Naive thymus-derived CD4-positive, alpha-beta T cell (primary cell): ENCODE measurements around the gene TMEM209. TPM values are rescaled to one million over a fixed set of nuclear protein-coding genes. Genes with fewer than 3 reads are reported as not detected.

Source experiments
- ATAC-seq: fragments of 150-1000 bp; cut with Tn5 transposase; 2 replicates; pipeline ENCODE4 v1.10.0; 2021; ENCODE audit warnings: mild to moderate bottlenecking, moderate library complexity
- CTCF ChIA-PET: fragments of 350-600 bp; sonication (Branson Sonifier 250); formaldehyde crosslinking; loops from one replicate; lab custom pipeline; 2021; ENCODE audit warnings: antibody characterized with exemption; lab: Charles Lee
- POLR2A ChIA-PET: fragments of 350-600 bp; sonication (Branson Sonifier 250); formaldehyde crosslinking; loops from one replicate; lab custom pipeline; 2021; ENCODE audit warnings: antibody characterized with exemption, inconsistent platforms; lab: Charles Lee
- DNase-seq, 9 donors: peaks; one replicate each; pipeline versions ENCODE4 v3.0.0 to v3.0.0-alpha.2; 2020 to 2022; ENCODE audit warnings: mixed read lengths in 1 of 9
- H3K27ac ChIP-seq: one replicate; pipeline ENCODE4 v1.7.0; 2013; ENCODE audit warnings: mild to moderate bottlenecking, low read depth, low read length, moderate library complexity
- H3K27me3 ChIP-seq, 2 donors: one replicate each; pipeline ENCODE4 v1.7.0; 2013; ENCODE audit warnings: low read length in 2 of 2, mild to moderate bottlenecking in 2 of 2, moderate library complexity in 2 of 2; ENCODE audit not compliant: control insufficient read depth in 2 of 2, insufficient read depth in 2 of 2
- H3K36me3 ChIP-seq, 3 experiments: 1 replicate in 2 of 3; 2 replicates in 1 of 3; pipeline ENCODE4 v1.7.0; 2013; ENCODE audit warnings: low read length in 3 of 3, mild to moderate bottlenecking in 3 of 3, moderate library complexity in 1 of 3; ENCODE audit not compliant: insufficient read depth in 3 of 3, control insufficient read depth in 2 of 3
- H3K4me1 ChIP-seq, 2 donors: one replicate each; pipeline ENCODE4 v1.7.0; 2013; ENCODE audit warnings: low read length in 2 of 2, mild to moderate bottlenecking in 2 of 2, moderate library complexity in 1 of 2; ENCODE audit not compliant: control insufficient read depth in 2 of 2, insufficient read depth in 2 of 2
- H3K4me3 ChIP-seq: 2 replicates; pipeline ENCODE4 v1.7.0; 2013; ENCODE audit warnings: mild to moderate bottlenecking, low read length
- H3K9me3 ChIP-seq, 3 experiments: 1 replicate in 2 of 3; 2 replicates in 1 of 3; pipeline ENCODE4 v1.7.0; 2013; ENCODE audit warnings: low read length in 3 of 3; ENCODE audit not compliant: control insufficient read depth in 2 of 3
- H3K27ac Mint-ChIP-seq, 9 donors: one replicate each; pipeline ENCODE4 v1.8.0; 2020 to 2022; ENCODE audit warnings: mixed read lengths in 9 of 9, mild to moderate bottlenecking in 8 of 9, moderate library complexity in 5 of 9, inconsistent platforms in 2 of 9
- H3K27me3 Mint-ChIP-seq, 5 donors: one replicate each; pipeline ENCODE4 v1.8.0; 2021 to 2022; ENCODE audit warnings: mixed read lengths in 5 of 5, mild to moderate bottlenecking in 1 of 5
- H3K36me3 Mint-ChIP-seq, 5 donors: one replicate each; pipeline ENCODE4 v1.8.0; 2020 to 2022; ENCODE audit warnings: mixed read lengths in 5 of 5, mild to moderate bottlenecking in 3 of 5, inconsistent platforms in 1 of 5
- H3K4me1 Mint-ChIP-seq, 7 donors: one replicate each; pipeline ENCODE4 v1.8.0; 2020 to 2022; ENCODE audit warnings: mixed read lengths in 7 of 7, mild to moderate bottlenecking in 3 of 7, inconsistent platforms in 1 of 7
- H3K4me3 Mint-ChIP-seq, 10 donors: one replicate each; pipeline ENCODE4 v1.8.0; 2020 to 2022; ENCODE audit warnings: mild to moderate bottlenecking in 10 of 10, mixed read lengths in 10 of 10, moderate library complexity in 6 of 10, inconsistent platforms in 2 of 10
- H3K9me3 Mint-ChIP-seq, 11 donors: one replicate each; pipeline ENCODE4 v1.8.0; 2020 to 2022; ENCODE audit warnings: mixed read lengths in 11 of 11, mild to moderate bottlenecking in 4 of 11, inconsistent platforms in 1 of 11, moderate library complexity in 1 of 11
- intact Hi-C, 2 donors: fragments of 100-400 bp; cut with micrococcal nuclease; formaldehyde crosslinking; loops; one replicate each; pipeline ENCODE4 v1.15.1; 2023
- polyA plus RNA-seq, 2 donors: library from polyadenylated mRNA; unstranded; fragments of 300-500 nt; fragmentation: Illumina TruSeq; gene quantifications; one replicate each; pipeline ENCODE4 v1.2.3, GENCODE V29; 2021
- total RNA-seq, 6 experiments: library from RNA in 5 of 6; stranded (reverse) in 5 of 6; gene quantifications; 1 replicate in 5 of 6; 2 replicates in 1 of 6; pipeline ENCODE4 v1.2.3 and lab custom pipeline; 2021 to 2026

Gene TMEM209
- total and polyA plus RNA-seq, 7 experiments from 2014 or later: 18.8 to 53.9 (median 35.6) TPM

- ChIA-PET POLR2A (no interaction called here), CTCF (no interaction called here)
- Mint-ChIP-seq H3K4me1 (peaks cover 0 to 2% (median 0%) of the 10 kb centered on the region in 7 donors), H3K27me3 (no peaks in the 10 kb centered on the region), H3K27ac (no peak overlapping the region), H3K9me3 (no peaks in the 10 kb centered on the region), H3K36me3 (peaks cover 10 to 56% (median 35%) of the 10 kb centered on the region in 5 donors), H3K4me3 (no peak overlapping the region)
- Histone ChIP-seq H3K27ac (no peak overlapping the region), H3K4me1 (no peaks in the 10 kb centered on the region), H3K4me3 (no peak overlapping the region), H3K9me3 (no peaks in the 10 kb centered on the region), H3K36me3 (peaks cover 6 to 48% (median 14%) of the 10 kb centered on the region in 3 experiments), H3K27me3 (no peaks in the 10 kb centered on the region)
- DNase-seq (no peak), ATAC-seq (no peak)
- intact Hi-C loops: no loop called here
Observed at GRCh38 chr7:130174237-130174959, 30.8 kb downstream of the TMEM209 start.

GRCh38 chr7:130162196-130162595 is 43.0 kb downstream of the TMEM209 start:
- POLR2A ChIA-PET: interaction anchor here (0.7 kb wide), 1 partner anchor 13 kb away, joined by 4 read pairs; no protein-coding TSS in a partner anchor
- DNase-seq: no peak
- H3K36me3 ChIP-seq: peaks cover 0 to 41% (median 0%) of the 10 kb centered on the region in 3 experiments
- no peaks in the 10 kb centered on the region for H3K4me1 Mint-ChIP-seq
- no peaks in the 10 kb centered on the region for H3K27me3 ChIP-seq
- CTCF ChIA-PET: no interaction called here
- peaks cover 0 to 17% (median 0%) of the 10 kb centered on the region in 3 experiments for H3K9me3 ChIP-seq
- H3K27ac Mint-ChIP-seq: peak overlapping the region in 1 of 9 donors; percentile 10
- no peaks in the 10 kb centered on the region for H3K27me3 Mint-ChIP-seq
- peaks cover 0 to 37% (median 12%) of the 10 kb centered on the region in 11 donors for H3K9me3 Mint-ChIP-seq
- H3K27ac ChIP-seq: no peak overlapping the region
- no peaks in the 10 kb centered on the region for H3K4me1 ChIP-seq
- H3K36me3 Mint-ChIP-seq: peaks cover 31 to 73% (median 56%) of the 10 kb centered on the region in 5 donors
- intact Hi-C loops: no loop called here
- no peak for ATAC-seq
- no peak overlapping the region for H3K4me3 ChIP-seq
- H3K4me3 Mint-ChIP-seq: no peak overlapping the region

- Mint-ChIP-seq H3K36me3 (peaks cover 31 to 67% (median 56%) of the 10 kb centered on the region in 5 donors), H3K4me3 (no peak overlapping the region), H3K9me3 (peaks cover 0 to 49% (median 16%) of the 10 kb centered on the region in 11 donors), H3K27ac (no peak overlapping the region), H3K4me1 (peaks cover 0 to 3% (median 0%) of the 10 kb centered on the region in 7 donors), H3K27me3 (peaks cover 0 to 3% (median 3%) of the 10 kb centered on the region in 5 donors)
- peaks cover 0 to 26% (median 0%) of the 10 kb centered on the region in 3 experiments for H3K9me3 ChIP-seq
- peaks cover 0 to 41% (median 0%) of the 10 kb centered on the region in 3 experiments for H3K36me3 ChIP-seq
- DNase-seq (no peak), ATAC-seq (no peak)
- intact Hi-C loops: no loop called here
- H3K4me1 ChIP-seq: no peaks in the 10 kb centered on the region
- CTCF ChIA-PET: interaction anchor here (0.6 kb wide), 1 partner anchor 9 kb away, joined by 3 read pairs; no protein-coding TSS in a partner anchor
- no peak overlapping the region for H3K4me3 ChIP-seq
- POLR2A ChIA-PET: interaction anchor here (1.6 kb wide), 1 partner anchor 18 kb away, joined by 4 read pairs; no protein-coding TSS in a partner anchor
- H3K27ac ChIP-seq: no peak overlapping the region
- no peaks in the 10 kb centered on the region for H3K27me3 ChIP-seq
Observed at GRCh38 chr7:130160455-130160854, 44.8 kb downstream of the TMEM209 start.

- no peak overlapping the region for H3K27ac Mint-ChIP-seq
- DNase-seq (no peak), ATAC-seq (no peak)
- peaks cover 0 to 5% (median 0%) of the 10 kb centered on the region in 7 donors for H3K4me1 Mint-ChIP-seq
- Histone ChIP-seq H3K36me3 (peaks cover 0 to 38% (median 0%) of the 10 kb centered on the region in 3 experiments), H3K4me3 (no peak overlapping the region), H3K9me3 (peaks cover 0 to 26% (median 0%) of the 10 kb centered on the region in 3 experiments), H3K27me3 (no peaks in the 10 kb centered on the region), H3K4me1 (no peaks in the 10 kb centered on the region), H3K27ac (no peak overlapping the region)
- peaks cover 0 to 51% (median 18%) of the 10 kb centered on the region in 11 donors for H3K9me3 Mint-ChIP-seq
- intact Hi-C loops: no loop called here
- no peak overlapping the region for H3K4me3 Mint-ChIP-seq
- H3K36me3 Mint-ChIP-seq: peaks cover 31 to 65% (median 53%) of the 10 kb centered on the region in 5 donors
- CTCF ChIA-PET: no interaction called here
- POLR2A ChIA-PET: interaction anchor here (1.6 kb wide), 1 partner anchor 18 kb away, joined by 4 read pairs; no protein-coding TSS in a partner anchor
- H3K27me3 Mint-ChIP-seq: peaks cover 0 to 5% (median 4%) of the 10 kb centered on the region in 5 donors
Observed at GRCh38 chr7:130160023-130160422, 45.2 kb downstream of the TMEM209 start.

- H3K27me3 ChIP-seq: no peaks in the 10 kb centered on the region
- no peak for DNase-seq
- peaks cover 0 to 5% (median 0%) of the 10 kb centered on the region in 7 donors for H3K4me1 Mint-ChIP-seq
- intact Hi-C loops: no loop called here
- peaks cover 0 to 2% of the 10 kb centered on the region in 2 donors for H3K4me1 ChIP-seq
- peaks cover 24 to 46% (median 34%) of the 10 kb centered on the region in 5 donors for H3K36me3 Mint-ChIP-seq
- H3K4me3 ChIP-seq: no peak overlapping the region
- ChIA-PET CTCF (no interaction called here), POLR2A (interaction anchor here (0.6 kb wide), 1 partner anchor 11 kb away, joined by 4 read pairs; no protein-coding TSS in a partner anchor)
- H3K4me3 Mint-ChIP-seq: no peak overlapping the region
- peaks cover 0 to 26% (median 0%) of the 10 kb centered on the region in 3 experiments for H3K9me3 ChIP-seq
- no peak overlapping the region for H3K27ac ChIP-seq
- no peak for ATAC-seq
- no peak overlapping the region for H3K27ac Mint-ChIP-seq
- peaks cover 0 to 5% (median 4%) of the 10 kb centered on the region in 5 donors for H3K27me3 Mint-ChIP-seq
- peaks cover 0 to 51% (median 18%) of the 10 kb centered on the region in 11 donors for H3K9me3 Mint-ChIP-seq
- H3K36me3 ChIP-seq: peaks cover 0 to 26% (median 0%) of the 10 kb centered on the region in 3 experiments
Observed at GRCh38 chr7:130157700-130158099, 47.5 kb downstream of the TMEM209 start.

GRCh38 chr7:130156140-130156539 is 49.1 kb downstream of the TMEM209 start:
- H3K4me1 ChIP-seq: peaks cover 0 to 6% of the 10 kb centered on the region in 2 donors
- peaks cover 0 to 5% (median 4%) of the 10 kb centered on the region in 5 donors for H3K27me3 Mint-ChIP-seq
- ChIA-PET CTCF (no interaction called here), POLR2A (no interaction called here)
- no peak overlapping the region for H3K4me3 ChIP-seq
- peaks cover 0 to 5% (median 0%) of the 10 kb centered on the region in 7 donors for H3K4me1 Mint-ChIP-seq
- H3K27ac Mint-ChIP-seq: no peak overlapping the region
- peaks cover 0 to 26% (median 0%) of the 10 kb centered on the region in 3 experiments for H3K9me3 ChIP-seq
- peaks cover 0 to 51% (median 18%) of the 10 kb centered on the region in 11 donors for H3K9me3 Mint-ChIP-seq
- no peak for ATAC-seq
- no peak overlapping the region for H3K27ac ChIP-seq
- H3K4me3 Mint-ChIP-seq: no peak overlapping the region
- no peaks in the 10 kb centered on the region for H3K27me3 ChIP-seq
- no peak for DNase-seq
- H3K36me3 ChIP-seq: peaks cover 0 to 10% (median 0%) of the 10 kb centered on the region in 3 experiments
- H3K36me3 Mint-ChIP-seq: peaks cover 15 to 31% (median 29%) of the 10 kb centered on the region in 5 donors
- intact Hi-C loops: no loop called here
